BLaER1 treated with 17β-estradiol and CSF1 and Interleukin-3, amounts not matched to agents 10 nM and 100 nM (cell line): ENCODE data around the gene CTIF.

ENCODE experiments used
- H3K27ac ChIP-seq, 11 experiments: shearing (Covaris generic); formaldehyde crosslinking; 2 replicates each; pipeline ENCODE4 v1.8.1; 2022
- H3K27me3 ChIP-seq, 11 experiments: shearing (Covaris generic); formaldehyde crosslinking; 2 replicates each; pipeline ENCODE4 v1.8.1; 2022
- H3K36me3 ChIP-seq, 11 experiments: shearing (Covaris generic); formaldehyde crosslinking; 2 replicates each; pipeline ENCODE4 v1.8.1; 2022
- H3K4me1 ChIP-seq, 10 experiments: shearing (Covaris generic); formaldehyde crosslinking; 2 replicates each; pipeline ENCODE4 v1.8.1; 2022
- H3K4me2 ChIP-seq, 11 experiments: shearing (Covaris generic); formaldehyde crosslinking; 2 replicates each; pipeline ENCODE4 v1.8.1; 2022
- H3K4me3 ChIP-seq, 10 experiments: shearing (Covaris generic); formaldehyde crosslinking; 2 replicates each; pipeline ENCODE4 v1.8.1; 2022
- H3K9ac ChIP-seq, 11 experiments: shearing (Covaris generic); formaldehyde crosslinking; 2 replicates each; pipeline ENCODE4 v1.8.1; 2022
- H3K9me3 ChIP-seq, 11 experiments: shearing (Covaris generic); formaldehyde crosslinking; replicated peaks in 1 of 11; 2 replicates each; pipeline ENCODE4 v1.8.1; 2022
- H4K20me1 ChIP-seq, 11 experiments: shearing (Covaris generic); formaldehyde crosslinking; 2 replicates each; pipeline ENCODE4 v1.8.1; 2022
- Cebpa-rat ChIP-seq, 11 experiments: shearing (Covaris generic); IDR thresholded peaks; 2 replicates each; pipeline ENCODE4 v1.8.1; 2022

The CTIF gene

DNA sequence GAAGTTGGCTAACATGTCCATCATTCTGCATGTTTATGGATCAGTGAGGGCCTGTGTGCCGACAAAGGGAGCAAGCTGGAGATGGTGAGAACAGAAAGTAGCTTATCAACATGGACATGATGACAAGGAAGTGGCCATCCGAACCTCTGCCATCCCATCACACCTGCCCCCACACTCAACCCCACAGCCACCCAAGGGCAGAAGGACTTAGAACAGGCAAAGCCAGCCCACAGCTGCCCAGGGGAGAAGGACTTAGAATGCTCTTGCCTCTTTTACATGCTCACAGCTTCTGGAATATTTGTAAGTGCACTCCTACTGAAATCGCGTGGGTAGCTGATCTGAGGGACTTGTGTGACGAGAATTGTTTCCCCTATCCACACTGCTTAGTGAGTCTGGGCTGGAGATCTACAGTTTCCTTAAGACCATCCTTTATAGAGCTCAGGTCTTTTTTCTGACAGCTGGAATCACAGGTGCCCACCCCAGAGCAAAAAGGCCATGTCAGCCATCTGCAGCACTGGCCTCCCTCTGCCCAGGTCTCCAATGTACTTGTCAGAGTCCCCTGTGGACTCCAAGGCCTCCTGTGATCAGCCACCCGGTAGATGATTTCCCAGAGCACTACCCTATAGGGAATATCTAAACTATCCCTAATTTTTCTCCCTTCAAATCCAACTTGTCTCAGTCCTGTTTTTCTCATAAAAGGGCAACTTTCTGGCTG is 257.8 kb downstream of the CTIF start:
- Histone ChIP-seq H3K4me1 (peaks cover 18 to 54% (median 39%) of the 10 kb centered on the region in 10 experiments), H3K9ac (no peak overlapping the region), H3K4me3 (no peak overlapping the region), H3K4me2 (0 out of 22 replicates have a peak overlapping the region, but pooled peaks of 2 of the 11 experiments have one; percentile 1 to 15), H3K27ac (no peak overlapping the region), H4K20me1 (no peaks in the 10 kb centered on the region; a peak in 1 of 22 replicates), H3K9me3 (no peaks in the 10 kb centered on the region), H3K36me3 (peaks cover 0 to 36% (median 7%) of the 10 kb centered on the region in 11 experiments; a peak in 9 of 22 replicates), H3K27me3 (no peaks in the 10 kb centered on the region)
- TF ChIP-seq Cebpa-rat (IDR thresholded peaks at IDR 0.05): no peak

DNA sequence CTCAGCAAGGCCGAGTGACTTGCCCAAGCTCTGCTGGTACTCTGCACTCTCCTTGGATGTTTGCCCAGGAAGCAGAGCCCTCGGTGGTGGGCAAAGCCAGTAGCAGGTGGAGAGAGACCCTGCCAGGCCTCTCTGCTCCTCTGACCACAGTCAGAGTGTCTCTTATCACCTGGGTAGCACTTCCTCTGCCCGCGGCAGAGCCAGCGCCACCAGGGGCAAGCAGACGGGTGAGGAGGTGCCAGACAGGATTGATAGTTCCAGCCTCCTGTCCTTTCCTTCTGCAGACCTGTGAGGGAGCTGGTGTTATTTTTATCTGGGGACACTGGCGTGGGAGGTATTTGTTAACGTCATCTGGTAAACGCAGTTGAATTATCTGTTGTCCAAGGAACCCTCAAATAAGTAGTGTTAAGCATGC is 259.0 kb downstream of the CTIF start:
- H3K9ac ChIP-seq: no peak overlapping the region
- no peaks in the 10 kb centered on the region for H3K9me3 ChIP-seq
- H3K4me2 ChIP-seq: peak overlapping the region in 7 of 11 experiments; percentile 7 to 57 (median 32); a peak in 12 of 22 replicates
- peaks cover 19 to 64% (median 47%) of the 10 kb centered on the region in 10 experiments for H3K4me1 ChIP-seq
- no peak overlapping the region for H3K4me3 ChIP-seq
- H3K36me3 ChIP-seq: peaks cover 0 to 42% (median 7%) of the 10 kb centered on the region in 11 experiments; a peak in 10 of 22 replicates
- H4K20me1 ChIP-seq: no peaks in the 10 kb centered on the region; a peak in 1 of 22 replicates
- TF ChIP-seq Cebpa-rat (IDR thresholded peaks at IDR 0.05): no peak
- no peak overlapping the region for H3K27ac ChIP-seq
- no peaks in the 10 kb centered on the region for H3K27me3 ChIP-seq

DNA sequence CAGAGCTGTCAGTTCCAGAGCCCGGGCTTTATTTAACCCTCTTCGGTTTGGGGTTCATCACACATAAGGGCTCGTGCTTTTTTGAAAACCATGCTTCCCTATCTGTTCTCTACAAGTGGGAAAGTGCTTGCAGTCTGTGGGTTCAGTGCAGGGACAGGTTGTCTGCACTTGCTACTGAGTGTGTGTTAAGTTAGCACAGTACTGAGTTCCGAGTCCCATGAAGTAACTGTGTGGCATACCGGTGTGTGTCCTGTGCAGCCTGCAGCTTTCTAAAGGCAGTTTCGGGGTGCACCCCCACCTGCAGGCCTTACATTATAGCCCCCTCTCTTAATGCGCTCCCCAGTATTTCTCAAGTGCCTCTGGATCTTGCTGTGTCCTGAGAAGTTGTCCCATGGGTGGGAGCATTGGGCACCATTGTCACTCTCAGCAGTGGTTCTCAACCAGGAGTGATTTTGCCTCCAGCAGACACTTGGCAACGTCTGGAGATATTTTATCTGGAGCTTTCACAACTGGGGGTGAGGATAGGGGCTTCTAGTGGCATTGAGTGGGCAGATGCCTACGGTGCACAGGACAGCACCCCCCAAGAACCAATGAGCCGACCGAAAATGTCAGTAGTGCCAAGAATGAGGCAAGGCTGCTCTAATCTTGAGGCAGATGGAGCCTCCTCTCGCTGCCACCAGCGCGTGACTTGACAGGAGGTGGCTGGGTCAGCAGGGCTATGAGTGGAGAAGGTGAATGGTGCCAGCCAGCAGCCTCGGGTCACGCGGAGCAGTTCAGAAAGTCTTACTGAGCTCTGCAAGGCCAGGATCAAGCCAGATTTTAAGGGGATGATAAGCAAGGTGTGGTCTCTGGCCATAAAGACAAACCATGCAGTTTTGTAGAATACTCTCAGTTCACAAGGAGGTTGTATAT is 259.8 kb downstream of the CTIF start:
- Histone ChIP-seq H3K9me3 (peaks cover 0 to 3% (median 0%) of the 10 kb centered on the region in 11 experiments; a peak in 1 of 22 replicates), H3K4me2 (peak overlapping the region in 6 of 11 experiments; percentile 7 to 81 (median 64); a peak in 7 of 22 replicates), H3K4me1 (peaks cover 19 to 65% (median 47%) of the 10 kb centered on the region in 10 experiments), H3K27ac (no peak overlapping the region), H3K9ac (no peak overlapping the region), H4K20me1 (no peaks in the 10 kb centered on the region; a peak in 1 of 22 replicates), H3K4me3 (no peak overlapping the region), H3K27me3 (no peaks in the 10 kb centered on the region), H3K36me3 (peaks cover 0 to 50% (median 9%) of the 10 kb centered on the region in 11 experiments; a peak in 13 of 22 replicates)
- no peak for TF ChIP-seq Cebpa-rat (IDR thresholded peaks at IDR 0.05)

DNA sequence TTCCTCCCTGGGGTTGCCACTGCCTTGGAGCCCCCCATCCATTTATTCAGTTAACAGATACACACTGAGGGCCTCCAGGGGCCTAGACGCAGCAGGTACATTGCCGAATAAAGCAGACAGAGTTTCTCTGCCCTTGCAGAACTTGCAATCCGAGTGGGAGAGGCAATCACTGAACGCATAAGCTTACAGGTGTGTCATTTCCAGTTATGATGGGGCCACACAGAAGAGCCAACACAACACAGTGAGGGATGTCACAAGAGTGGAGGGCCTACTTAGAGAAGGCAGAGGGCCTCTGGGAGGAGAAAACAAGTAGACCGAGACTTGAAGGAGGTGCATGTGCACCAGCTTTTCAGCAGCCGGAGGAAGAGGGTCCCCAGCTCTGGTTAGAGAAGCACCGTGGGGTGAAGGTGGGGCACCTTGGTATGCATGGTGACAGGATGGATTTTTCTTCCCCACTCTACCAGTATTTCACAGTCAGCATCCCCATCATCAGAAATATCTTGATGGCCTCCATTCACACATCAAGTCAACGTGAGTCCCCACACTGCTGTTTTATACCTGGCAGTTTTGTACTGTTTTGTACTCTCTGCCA is 261.0 kb downstream of the CTIF start:
- Histone ChIP-seq H3K36me3 (peaks cover 0 to 59% (median 14%) of the 10 kb centered on the region in 11 experiments; a peak in 12 of 22 replicates), H3K9me3 (peaks cover 0 to 4% (median 0%) of the 10 kb centered on the region in 11 experiments; a peak in 1 of 22 replicates), H3K27me3 (no peaks in the 10 kb centered on the region), H4K20me1 (no peaks in the 10 kb centered on the region), H3K9ac (no peak overlapping the region), H3K4me3 (no peak overlapping the region), H3K4me2 (peak overlapping the region in 9 of 11 experiments; percentile 52 to 81 (median 69); a peak in 15 of 22 replicates), H3K4me1 (peaks cover 19 to 68% (median 47%) of the 10 kb centered on the region in 10 experiments), H3K27ac (peak overlapping the region in 1 of 11 experiments; percentile 57; a peak in 1 of 22 replicates)
- TF ChIP-seq Cebpa-rat (IDR thresholded peaks at IDR 0.05): no peak

DNA sequence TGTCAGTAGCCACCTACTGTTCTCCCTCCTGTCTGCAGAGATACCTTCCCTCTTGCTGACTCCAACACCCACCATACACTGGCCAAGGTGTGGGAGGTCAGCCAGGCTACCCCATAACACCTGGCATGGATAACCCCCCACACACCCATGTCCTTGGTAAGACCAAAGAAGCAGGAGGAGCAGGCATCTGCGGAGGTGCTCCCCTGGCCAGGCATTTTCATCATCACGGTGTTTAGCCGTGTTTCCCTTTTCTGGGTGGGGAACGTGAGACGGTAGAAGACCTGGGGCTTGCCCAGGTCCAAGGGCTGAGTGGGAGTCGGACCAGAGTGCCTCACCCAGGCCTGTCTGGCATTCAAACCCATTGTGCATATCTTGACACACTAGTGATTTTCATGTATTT is 261.6 kb downstream of the CTIF start:
- peak overlapping the region in 9 of 11 experiments; percentile 33 to 73 (median 61); a peak in 16 of 22 replicates for H3K27ac ChIP-seq
- no peaks in the 10 kb centered on the region for H3K27me3 ChIP-seq
- no peaks in the 10 kb centered on the region for H4K20me1 ChIP-seq
- peaks cover 0 to 63% (median 14%) of the 10 kb centered on the region in 11 experiments; a peak in 12 of 22 replicates for H3K36me3 ChIP-seq
- H3K4me2 ChIP-seq: peak overlapping the region; percentile 52 to 81 (median 63)
- no peak overlapping the region for H3K9ac ChIP-seq
- no peak for TF ChIP-seq Cebpa-rat (IDR thresholded peaks at IDR 0.05)
- peaks cover 0 to 4% (median 0%) of the 10 kb centered on the region in 11 experiments; a peak in 1 of 22 replicates for H3K9me3 ChIP-seq
- H3K4me1 ChIP-seq: peaks cover 19 to 74% (median 47%) of the 10 kb centered on the region in 10 experiments
- H3K4me3 ChIP-seq: peak overlapping the region in 1 of 10 experiments; percentile 21; a peak in 1 of 20 replicates

DNA sequence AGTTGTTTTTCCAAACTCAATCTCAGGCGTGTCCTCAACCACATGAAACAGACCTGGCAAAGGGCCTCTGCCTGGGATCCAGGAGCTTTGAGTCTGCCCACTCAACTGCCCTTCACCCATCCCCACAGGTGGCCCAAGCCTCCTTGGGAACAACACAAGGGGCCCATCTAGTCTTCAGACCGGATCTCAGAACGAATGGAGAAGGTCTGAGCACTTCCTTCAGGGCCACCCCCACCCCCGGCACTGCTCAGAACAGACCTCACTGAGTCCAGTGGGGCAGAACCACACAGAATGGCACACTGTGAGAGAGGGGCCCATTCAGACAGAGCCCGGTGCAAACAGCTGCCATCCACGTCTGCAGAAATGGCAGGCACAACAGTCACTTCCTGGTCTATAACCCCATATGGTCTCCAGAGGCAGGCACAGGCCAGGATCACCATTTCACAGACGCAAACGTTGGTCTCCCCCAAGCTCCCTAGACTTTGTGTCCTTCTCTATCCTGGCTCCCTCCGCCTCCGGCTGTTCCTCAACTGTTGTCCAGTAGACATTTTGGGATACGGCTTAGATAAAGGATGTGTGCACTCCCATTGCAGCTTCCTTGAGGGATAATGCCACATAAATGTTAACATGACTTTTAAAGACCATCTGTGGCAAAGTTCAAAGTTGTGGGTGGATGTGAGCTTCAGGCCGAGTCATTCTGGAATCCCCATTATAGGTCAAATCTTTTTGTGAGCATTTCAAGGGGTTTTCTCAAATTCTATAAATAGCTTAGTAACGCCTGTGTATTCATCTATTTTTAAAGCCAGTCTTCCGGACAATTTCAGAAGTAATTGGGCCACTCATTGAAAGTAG is 262.3 kb downstream of the CTIF start:
- TF ChIP-seq Cebpa-rat (IDR thresholded peaks at IDR 0.05): no peak
- Histone ChIP-seq H3K4me2 (peak overlapping the region; percentile 52 to 81 (median 63)), H3K9me3 (peaks cover 0 to 4% (median 0%) of the 10 kb centered on the region in 11 experiments; a peak in 1 of 22 replicates), H3K4me3 (peak overlapping the region in 1 of 10 experiments; percentile 21; a peak in 1 of 20 replicates), H3K27me3 (no peaks in the 10 kb centered on the region), H3K27ac (peak overlapping the region in 9 of 11 experiments; percentile 33 to 73 (median 61); a peak in 17 of 22 replicates), H4K20me1 (no peaks in the 10 kb centered on the region), H3K4me1 (peaks cover 19 to 81% (median 51%) of the 10 kb centered on the region in 10 experiments), H3K36me3 (peaks cover 0 to 68% (median 14%) of the 10 kb centered on the region in 11 experiments; a peak in 12 of 22 replicates), H3K9ac (no peak overlapping the region; a peak in 1 of 22 replicates)

DNA sequence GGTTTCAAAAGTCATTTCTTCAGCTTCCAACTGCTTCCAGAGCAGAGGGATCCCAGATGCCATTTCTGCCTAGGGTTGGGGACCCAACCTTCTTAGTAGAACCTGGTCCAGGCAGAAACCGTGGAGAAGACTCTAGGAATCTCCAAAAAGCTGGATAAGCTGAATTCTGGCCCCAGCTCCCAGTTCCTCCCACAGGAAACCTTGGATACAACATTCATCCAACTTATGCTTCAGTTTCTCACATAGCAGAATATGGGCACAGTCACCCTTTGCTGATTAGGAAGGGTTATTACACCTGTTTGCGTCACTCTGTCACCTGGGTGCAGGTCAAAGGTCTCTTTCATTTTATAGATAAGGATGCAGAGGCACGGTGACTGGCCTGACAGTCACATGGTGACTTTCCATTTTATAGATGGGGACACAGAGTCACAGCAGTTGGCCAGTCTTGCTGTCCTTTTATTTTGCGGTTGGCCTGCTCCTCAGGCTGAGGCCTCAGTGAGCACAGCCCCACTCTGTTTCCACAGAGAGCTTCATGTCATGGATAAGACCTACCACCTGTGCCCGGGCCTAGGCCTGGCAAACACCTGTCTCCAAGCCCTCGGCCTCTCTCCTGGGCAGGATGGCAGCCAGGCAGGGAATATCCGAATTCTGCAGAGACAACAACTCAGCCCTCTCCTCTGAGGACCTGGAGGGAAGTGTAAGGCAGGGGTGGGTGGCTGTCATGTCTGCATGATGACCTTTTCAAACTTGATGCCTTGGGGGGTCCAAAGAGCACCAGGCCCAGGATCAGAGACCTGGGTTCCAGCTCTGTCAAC is 263.1 kb downstream of the CTIF start:
- Histone ChIP-seq H3K9me3 (peaks cover 0 to 4% (median 0%) of the 10 kb centered on the region in 11 experiments; a peak in 1 of 22 replicates), H3K4me2 (peak overlapping the region; percentile 52 to 81 (median 63)), H3K4me3 (no peak overlapping the region), H3K36me3 (peaks cover 0 to 63% (median 11%) of the 10 kb centered on the region in 11 experiments; a peak in 12 of 22 replicates), H3K27ac (peak overlapping the region in 6 of 11 experiments; percentile 4 to 67 (median 22); a peak in 6 of 22 replicates), H3K27me3 (no peaks in the 10 kb centered on the region), H4K20me1 (no peaks in the 10 kb centered on the region), H3K4me1 (peaks cover 25 to 83% (median 59%) of the 10 kb centered on the region in 10 experiments), H3K9ac (no peak overlapping the region)
- TF ChIP-seq Cebpa-rat (IDR thresholded peaks at IDR 0.05): no peak
